ENCODE measurements around the gene NFASC. TPM values are rescaled to one million over a fixed set of nuclear protein-coding genes. Genes with fewer than 3 reads are reported as not detected.

Gene NFASC
- total and polyA plus RNA-seq, 2 experiments from 2014 or later: 3.9 to 11.7 TPM

- TF ChIP-seq, protein P1, sequence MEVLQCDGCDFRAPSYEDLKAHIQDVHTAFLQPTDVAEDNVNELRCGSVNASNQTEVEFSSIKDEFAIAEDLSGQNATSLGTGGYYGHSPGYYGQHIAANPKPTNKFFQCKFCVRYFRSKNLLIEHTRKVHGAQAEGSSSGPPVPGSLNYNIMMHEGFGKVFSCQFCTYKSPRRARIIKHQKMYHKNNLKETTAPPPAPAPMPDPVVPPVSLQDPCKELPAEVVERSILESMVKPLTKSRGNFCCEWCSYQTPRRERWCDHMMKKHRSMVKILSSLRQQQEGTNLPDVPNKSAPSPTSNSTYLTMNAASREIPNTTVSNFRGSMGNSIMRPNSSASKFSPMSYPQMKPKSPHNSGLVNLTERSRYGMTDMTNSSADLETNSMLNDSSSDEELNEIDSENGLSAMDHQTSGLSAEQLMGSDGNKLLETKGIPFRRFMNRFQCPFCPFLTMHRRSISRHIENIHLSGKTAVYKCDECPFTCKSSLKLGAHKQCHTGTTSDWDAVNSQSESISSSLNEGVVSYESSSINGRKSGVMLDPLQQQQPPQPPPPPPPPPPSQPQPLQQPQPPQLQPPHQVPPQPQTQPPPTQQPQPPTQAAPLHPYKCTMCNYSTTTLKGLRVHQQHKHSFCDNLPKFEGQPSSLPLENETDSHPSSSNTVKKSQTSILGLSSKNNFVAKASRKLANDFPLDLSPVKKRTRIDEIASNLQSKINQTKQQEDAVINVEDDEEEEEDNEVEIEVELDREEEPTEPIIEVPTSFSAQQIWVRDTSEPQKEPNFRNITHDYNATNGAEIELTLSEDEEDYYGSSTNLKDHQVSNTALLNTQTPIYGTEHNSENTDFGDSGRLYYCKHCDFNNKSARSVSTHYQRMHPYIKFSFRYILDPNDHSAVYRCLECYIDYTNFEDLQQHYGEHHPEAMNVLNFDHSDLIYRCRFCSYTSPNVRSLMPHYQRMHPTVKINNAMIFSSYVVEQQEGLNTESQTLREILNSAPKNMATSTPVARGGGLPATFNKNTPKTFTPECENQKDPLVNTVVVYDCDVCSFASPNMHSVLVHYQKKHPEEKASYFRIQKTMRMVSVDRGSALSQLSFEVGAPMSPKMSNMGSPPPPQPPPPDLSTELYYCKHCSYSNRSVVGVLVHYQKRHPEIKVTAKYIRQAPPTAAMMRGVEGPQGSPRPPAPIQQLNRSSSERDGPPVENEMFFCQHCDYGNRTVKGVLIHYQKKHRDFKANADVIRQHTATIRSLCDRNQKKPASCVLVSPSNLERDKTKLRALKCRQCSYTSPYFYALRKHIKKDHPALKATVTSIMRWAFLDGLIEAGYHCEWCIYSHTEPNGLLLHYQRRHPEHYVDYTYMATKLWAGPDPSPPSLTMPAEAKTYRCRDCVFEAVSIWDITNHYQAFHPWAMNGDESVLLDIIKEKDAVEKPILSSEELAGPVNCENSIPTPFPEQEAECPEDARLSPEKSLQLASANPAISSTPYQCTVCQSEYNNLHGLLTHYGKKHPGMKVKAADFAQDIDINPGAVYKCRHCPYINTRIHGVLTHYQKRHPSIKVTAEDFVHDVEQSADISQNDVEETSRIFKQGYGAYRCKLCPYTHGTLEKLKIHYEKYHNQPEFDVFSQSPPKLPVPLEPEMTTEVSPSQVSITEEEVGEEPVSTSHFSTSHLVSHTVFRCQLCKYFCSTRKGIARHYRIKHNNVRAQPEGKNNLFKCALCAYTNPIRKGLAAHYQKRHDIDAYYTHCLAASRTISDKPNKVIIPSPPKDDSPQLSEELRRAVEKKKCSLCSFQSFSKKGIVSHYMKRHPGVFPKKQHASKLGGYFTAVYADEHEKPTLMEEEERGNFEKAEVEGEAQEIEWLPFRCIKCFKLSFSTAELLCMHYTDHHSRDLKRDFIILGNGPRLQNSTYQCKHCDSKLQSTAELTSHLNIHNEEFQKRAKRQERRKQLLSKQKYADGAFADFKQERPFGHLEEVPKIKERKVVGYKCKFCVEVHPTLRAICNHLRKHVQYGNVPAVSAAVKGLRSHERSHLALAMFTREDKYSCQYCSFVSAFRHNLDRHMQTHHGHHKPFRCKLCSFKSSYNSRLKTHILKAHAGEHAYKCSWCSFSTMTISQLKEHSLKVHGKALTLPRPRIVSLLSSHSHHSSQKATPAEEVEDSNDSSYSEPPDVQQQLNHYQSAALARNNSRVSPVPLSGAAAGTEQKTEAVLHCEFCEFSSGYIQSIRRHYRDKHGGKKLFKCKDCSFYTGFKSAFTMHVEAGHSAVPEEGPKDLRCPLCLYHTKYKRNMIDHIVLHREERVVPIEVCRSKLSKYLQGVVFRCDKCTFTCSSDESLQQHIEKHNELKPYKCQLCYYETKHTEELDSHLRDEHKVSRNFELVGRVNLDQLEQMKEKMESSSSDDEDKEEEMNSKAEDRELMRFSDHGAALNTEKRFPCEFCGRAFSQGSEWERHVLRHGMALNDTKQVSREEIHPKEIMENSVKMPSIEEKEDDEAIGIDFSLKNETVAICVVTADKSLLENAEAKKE (CRISPR knock-in tag; IDR thresholded peaks at IDR 0.05): no peak
- TF ChIP-seq JUNB (IDR thresholded peaks at IDR 0.05; ENCODE audit: unreplicated experiment): no peak
- TF ChIP-seq POLR2AphosphoS5 (IDR thresholded peaks at IDR 0.05; ENCODE audit: low read depth): no peak
- TF ChIP-seq, protein P2, sequence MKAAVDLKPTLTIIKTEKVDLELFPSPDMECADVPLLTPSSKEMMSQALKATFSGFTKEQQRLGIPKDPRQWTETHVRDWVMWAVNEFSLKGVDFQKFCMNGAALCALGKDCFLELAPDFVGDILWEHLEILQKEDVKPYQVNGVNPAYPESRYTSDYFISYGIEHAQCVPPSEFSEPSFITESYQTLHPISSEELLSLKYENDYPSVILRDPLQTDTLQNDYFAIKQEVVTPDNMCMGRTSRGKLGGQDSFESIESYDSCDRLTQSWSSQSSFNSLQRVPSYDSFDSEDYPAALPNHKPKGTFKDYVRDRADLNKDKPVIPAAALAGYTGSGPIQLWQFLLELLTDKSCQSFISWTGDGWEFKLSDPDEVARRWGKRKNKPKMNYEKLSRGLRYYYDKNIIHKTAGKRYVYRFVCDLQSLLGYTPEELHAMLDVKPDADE (IDR thresholded peaks at IDR 0.05): no peak
Measured at GRCh38 chr1:204909109-204909508, 38.4 kb downstream of the NFASC start (continued).

- Mint-ChIP-seq H3K4me1 (peaks cover 12% of the 10 kb centered on the region), H3K27me3 (ENCODE audit: insufficient read depth, low read depth, poor library complexity) (peaks cover 2% of the 10 kb centered on the region), H3K36me3 (ENCODE audit: low read depth) (peaks cover 13% of the 10 kb centered on the region), H3K4me3 (no peak overlapping the region), H3K9me3 (peaks cover 8% of the 10 kb centered on the region; the same call in 2 of the 3 replicates), H3K27ac (no peak overlapping the region)
- no peaks in the 10 kb centered on the region for H4K20me1 ChIP-seq (replicated peaks; ENCODE audit: insufficient read depth)
- H2AFZ ChIP-seq: no peak overlapping the region
- H3K27ac ChIP-seq (ENCODE audit: low read depth): no peak overlapping the region; the same call in 1 of the 2 replicates
- ATAC-seq (no peak), DNase-seq (ENCODE audit: low spot score) (no peak)
- H3K27me3 ChIP-seq (ENCODE audit: insufficient read depth): no peaks in the 10 kb centered on the region
- H3K9me2 ChIP-seq (ENCODE audit: insufficient read depth): no peaks in the 10 kb centered on the region
- H3K36me3 ChIP-seq (ENCODE audit: insufficient read depth): 0 out of 2 replicates have a peak, but pooled peaks cover 3% of the 10 kb centered on the region
- H3F3A ChIP-seq (replicated peaks; ENCODE audit: low read depth): no peaks in the 10 kb centered on the region
- peaks cover 14% of the 10 kb centered on the region; the same call in 1 of the 2 replicates for H3K4me1 ChIP-seq (ENCODE audit: insufficient read depth)
- no peak overlapping the region for H3K4me3 ChIP-seq
- H3K4me2 ChIP-seq: no peak overlapping the region
- no peaks in the 10 kb centered on the region for H3K79me2 ChIP-seq (replicated peaks; ENCODE audit: insufficient read depth)
- TF ChIP-seq EZH2phosphoT487 (IDR thresholded peaks at IDR 0.05; ENCODE audit: unreplicated experiment) (no peak), EZH2 (IDR thresholded peaks at IDR 0.05; ENCODE audit: low read depth, unreplicated experiment) (no peak), NANOG (IDR thresholded peaks at IDR 0.05; ENCODE audit: borderline replicate concordance) (no peak), ZNF331 (CRISPR knock-in tag; IDR thresholded peaks at IDR 0.05; ENCODE audit: low read depth) (no peak), ZNF114 (CRISPR knock-in tag; IDR thresholded peaks at IDR 0.05) (no peak), STAT1 (IDR thresholded peaks at IDR 0.05; ENCODE audit: unreplicated experiment) (no peak), CREB1 (CRISPR knock-in tag; IDR thresholded peaks at IDR 0.05; ENCODE audit: low read depth) (no peak), POLR2AphosphoS5 (IDR thresholded peaks at IDR 0.05; ENCODE audit: low read depth) (no peak)
- TF ChIP-seq, protein P2 (IDR thresholded peaks at IDR 0.05): no peak
- TF ChIP-seq, protein P3, sequence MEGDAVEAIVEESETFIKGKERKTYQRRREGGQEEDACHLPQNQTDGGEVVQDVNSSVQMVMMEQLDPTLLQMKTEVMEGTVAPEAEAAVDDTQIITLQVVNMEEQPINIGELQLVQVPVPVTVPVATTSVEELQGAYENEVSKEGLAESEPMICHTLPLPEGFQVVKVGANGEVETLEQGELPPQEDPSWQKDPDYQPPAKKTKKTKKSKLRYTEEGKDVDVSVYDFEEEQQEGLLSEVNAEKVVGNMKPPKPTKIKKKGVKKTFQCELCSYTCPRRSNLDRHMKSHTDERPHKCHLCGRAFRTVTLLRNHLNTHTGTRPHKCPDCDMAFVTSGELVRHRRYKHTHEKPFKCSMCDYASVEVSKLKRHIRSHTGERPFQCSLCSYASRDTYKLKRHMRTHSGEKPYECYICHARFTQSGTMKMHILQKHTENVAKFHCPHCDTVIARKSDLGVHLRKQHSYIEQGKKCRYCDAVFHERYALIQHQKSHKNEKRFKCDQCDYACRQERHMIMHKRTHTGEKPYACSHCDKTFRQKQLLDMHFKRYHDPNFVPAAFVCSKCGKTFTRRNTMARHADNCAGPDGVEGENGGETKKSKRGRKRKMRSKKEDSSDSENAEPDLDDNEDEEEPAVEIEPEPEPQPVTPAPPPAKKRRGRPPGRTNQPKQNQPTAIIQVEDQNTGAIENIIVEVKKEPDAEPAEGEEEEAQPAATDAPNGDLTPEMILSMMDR (conservative IDR thresholded peaks at IDR 0.05; ENCODE audit: low read depth in 2 of 2): no peak
Measured at GRCh38 chr1:204915861-204916495, 45.3 kb downstream of the NFASC start.
